Mesenchymal stem cell (in vitro differentiated cells and primary cell): ENCODE measurements around the gene GARIN1A.

Experiments used
- DNase-seq: peaks from one replicate; pipeline ENCODE4 v3.0.0-alpha.2; 2013
- H2AFZ ChIP-seq: one replicate; pipeline ENCODE4 v1.6.1; 2013; ENCODE audit warnings: low read depth, mild to moderate bottlenecking, control low read depth, inconsistent platforms, low read length, moderate library complexity
- H2AK5ac ChIP-seq: 2 replicates; pipeline ENCODE4 v1.6.1; 2013; ENCODE audit warnings: low read length, moderate library complexity, mild to moderate bottlenecking, inconsistent platforms; ENCODE audit not compliant: severe bottlenecking
- H2BK120ac ChIP-seq: one replicate; pipeline ENCODE4 v1.6.1; 2013; ENCODE audit warnings: low read depth, mild to moderate bottlenecking, inconsistent platforms, low read length, moderate library complexity
- H2BK12ac ChIP-seq, 2 experiments: one replicate each; pipeline ENCODE4 v1.6.1; 2013; ENCODE audit warnings: inconsistent platforms in 2 of 2, low read length in 2 of 2, mild to moderate bottlenecking in 2 of 2, moderate library complexity in 2 of 2, control low read depth in 1 of 2
- H2BK15ac ChIP-seq: one replicate; pipeline ENCODE4 v1.6.1; 2013; ENCODE audit warnings: mild to moderate bottlenecking, low read depth, inconsistent platforms; ENCODE audit not compliant: poor library complexity, severe bottlenecking
- H2BK5ac ChIP-seq: 2 replicates; pipeline ENCODE4 v1.6.1; 2013; ENCODE audit warnings: low read depth, mild to moderate bottlenecking, low read length, control low read depth, inconsistent platforms; ENCODE audit not compliant: poor library complexity, severe bottlenecking
- H3K14ac ChIP-seq, 2 experiments: one replicate each; pipeline ENCODE4 v1.6.1; 2013; ENCODE audit warnings: inconsistent platforms in 2 of 2, low read length in 2 of 2, control low read depth in 1 of 2, mild to moderate bottlenecking in 1 of 2, moderate library complexity in 1 of 2
- H3K18ac ChIP-seq, 2 experiments: one replicate each; pipeline ENCODE4 v1.6.1; 2013; ENCODE audit warnings: inconsistent platforms in 2 of 2, low read length in 2 of 2, control low read depth in 1 of 2, low read depth in 1 of 2, mild to moderate bottlenecking in 1 of 2
- H3K23ac ChIP-seq, 2 experiments: one replicate each; pipeline ENCODE4 v1.6.1; 2013; ENCODE audit warnings: inconsistent platforms in 2 of 2, low read length in 2 of 2, mild to moderate bottlenecking in 2 of 2, moderate library complexity in 2 of 2, control low read depth in 1 of 2
- H3K27ac ChIP-seq: 2 replicates; pipeline ENCODE4 v1.5.1; 2013; ENCODE audit warnings: mild to moderate bottlenecking, moderate library complexity, low read length, control low read depth, inconsistent platforms; ENCODE audit not compliant: poor library complexity, severe bottlenecking
- H3K27me3 ChIP-seq, 2 experiments: 2 replicates each; pipeline versions ENCODE4 v1.6.1 to v1.7.0; 2013; ENCODE audit warnings: low read length in 2 of 2, mild to moderate bottlenecking in 2 of 2, moderate library complexity in 2 of 2, control low read depth in 1 of 2, inconsistent platforms in 1 of 2; ENCODE audit not compliant: control insufficient read depth in 1 of 2, insufficient read depth in 1 of 2
- H3K36me3 ChIP-seq, 2 experiments: 2 replicates each; pipeline versions ENCODE4 v1.6.1 to v1.7.0; 2013; ENCODE audit warnings: low read length in 2 of 2, control low read depth in 1 of 2, inconsistent platforms in 1 of 2, low read depth in 1 of 2, mild to moderate bottlenecking in 1 of 2; ENCODE audit not compliant: insufficient read depth in 2 of 2, control insufficient read depth in 1 of 2
- H3K4ac ChIP-seq, 2 experiments: one replicate each; pipeline ENCODE4 v1.6.1; 2013; ENCODE audit warnings: inconsistent platforms in 2 of 2, low read length in 2 of 2, mild to moderate bottlenecking in 2 of 2, moderate library complexity in 2 of 2, control low read depth in 1 of 2, low read depth in 1 of 2
- H3K4me1 ChIP-seq: 2 replicates; pipeline ENCODE4 v1.6.1; 2013; ENCODE audit warnings: low read depth, low read length, control low read depth; ENCODE audit not compliant: control insufficient read depth, insufficient read depth
- H3K4me2 ChIP-seq: 2 replicates; pipeline ENCODE4 v1.6.1; 2013; ENCODE audit warnings: low read length, mild to moderate bottlenecking, inconsistent platforms; ENCODE audit not compliant: poor library complexity, severe bottlenecking
- H3K4me3 ChIP-seq, 2 experiments: 2 replicates each; pipeline versions ENCODE4 v1.5.1 to v1.7.0; 2013; ENCODE audit warnings: low read length in 2 of 2, mild to moderate bottlenecking in 2 of 2, control low read depth in 1 of 2, low read depth in 1 of 2; ENCODE audit not compliant: insufficient read depth in 1 of 2
- H3K79me1 ChIP-seq: replicated peaks from 2 replicates; pipeline ENCODE4 v1.6.1; 2013; ENCODE audit warnings: mild to moderate bottlenecking, control low read depth, low read length, inconsistent platforms; ENCODE audit not compliant: poor library complexity, severe bottlenecking
- H3K9ac ChIP-seq: 2 replicates; pipeline ENCODE4 v1.7.0; 2013; ENCODE audit warnings: mild to moderate bottlenecking, low read length, moderate library complexity
- H3K9me3 ChIP-seq: 2 replicates; pipeline ENCODE4 v1.7.0; 2013; ENCODE audit warnings: mild to moderate bottlenecking, low read length; ENCODE audit not compliant: control insufficient read depth
- H4K8ac ChIP-seq: one replicate; pipeline ENCODE4 v1.6.1; 2013; ENCODE audit warnings: inconsistent platforms, mild to moderate bottlenecking, low read length, moderate library complexity
- H4K91ac ChIP-seq: one replicate; pipeline ENCODE4 v1.6.1; 2013; ENCODE audit warnings: mild to moderate bottlenecking, low read length, inconsistent platforms
- WGBS: methylation state at CpG from one replicate; pipeline ENCODE4 v1.1.7; 2013; ENCODE audit warnings: mixed read lengths; 5-methylcytosine and 5-hydroxymethylcytosine counted together

The GARIN1A gene

GRCh38 chr7:128697302-128697905 lies 25.3 kb downstream of the GARIN1A start:
- 3% methylated on average over 29 of the region's 37 CpGs for WGBS
- H3K9ac ChIP-seq = peak overlapping the region; percentile 88

GRCh38 chr7:128699196-128699712 lies 27.2 kb downstream of the GARIN1A start:
- H3K4me1 ChIP-seq = peaks cover 6% of the 10 kb centered on the region
- H3K4me2 ChIP-seq = no peak overlapping the region
- H3K14ac ChIP-seq = no peak overlapping the region
- H2AFZ ChIP-seq = no peak overlapping the region
- H2BK12ac ChIP-seq = no peak overlapping the region
- no peak overlapping the region for H4K91ac ChIP-seq
- H4K8ac ChIP-seq = no peak overlapping the region
- no peak for DNase-seq
- no peak overlapping the region for H3K4me3 ChIP-seq
- H3K27ac ChIP-seq = no peak overlapping the region
- no peak overlapping the region for H3K18ac ChIP-seq
- H3K9me3 ChIP-seq = no peaks in the 10 kb centered on the region
- no peaks in the 10 kb centered on the region for H3K36me3 ChIP-seq
- H3K23ac ChIP-seq = no peak overlapping the region
- H2AK5ac ChIP-seq = no peak overlapping the region
- no peak overlapping the region for H2BK5ac ChIP-seq
- 65% methylated on average over 1 of the region's 3 CpGs for WGBS
- no peaks in the 10 kb centered on the region for H3K79me1 ChIP-seq
- peaks cover 0 to 37% of the 10 kb centered on the region in 2 experiments for H3K27me3 ChIP-seq
- no peak overlapping the region for H3K4ac ChIP-seq
- H2BK15ac ChIP-seq = no peak overlapping the region
- H3K9ac ChIP-seq = no peak overlapping the region
- H2BK120ac ChIP-seq = no peak overlapping the region

More at GRCh38 chr7:128697302-128697905, 25.3 kb downstream of the GARIN1A start:
- H3K79me1 ChIP-seq = no peaks in the 10 kb centered on the region
- no peak overlapping the region for H4K91ac ChIP-seq
- H3K4me1 ChIP-seq = peaks cover 6% of the 10 kb centered on the region
- H3K4me3 ChIP-seq = peak overlapping the region; percentile 48 to 80
- peak overlapping the region; percentile 35 for H4K8ac ChIP-seq
- H2BK5ac ChIP-seq = no peak overlapping the region
- H3K27ac ChIP-seq = no peak overlapping the region
- H3K27me3 ChIP-seq = peaks cover 0 to 37% of the 10 kb centered on the region in 2 experiments
- peak overlapping the region in 1 of 2 experiments; percentile 81 for H3K4ac ChIP-seq
- peak overlapping the region; percentile 15 for H2BK120ac ChIP-seq
- H2BK15ac ChIP-seq = no peak overlapping the region
- H3K4me2 ChIP-seq = peak overlapping the region; percentile 87
- H2AFZ ChIP-seq = peak overlapping the region; percentile 33
- H3K18ac ChIP-seq = no peak overlapping the region
- DNase-seq = peak; percentile 73
- peak overlapping the region in 1 of 2 experiments; percentile 92 for H3K23ac ChIP-seq
- peaks cover 0 to 3% of the 10 kb centered on the region in 2 experiments for H3K36me3 ChIP-seq
- no peak overlapping the region for H2BK12ac ChIP-seq
- H3K9me3 ChIP-seq = no peaks in the 10 kb centered on the region
- H3K14ac ChIP-seq = no peak overlapping the region
- H2AK5ac ChIP-seq = no peak overlapping the region

- no peak for DNase-seq
- Histone ChIP-seq H3K18ac (no peak overlapping the region), H2BK5ac (no peak overlapping the region), H2AFZ (no peak overlapping the region), H3K79me1 (no peaks in the 10 kb centered on the region), H2BK12ac (no peak overlapping the region), H3K9me3 (no peaks in the 10 kb centered on the region), H4K8ac (no peak overlapping the region), H2BK120ac (no peak overlapping the region), H2BK15ac (no peak overlapping the region), H2AK5ac (no peak overlapping the region), H3K14ac (no peak overlapping the region), H3K23ac (no peak overlapping the region), H3K27ac (no peak overlapping the region), H3K4me1 (peaks cover 6% of the 10 kb centered on the region), H3K4me3 (no peak overlapping the region), H3K9ac (no peak overlapping the region), H3K36me3 (no peaks in the 10 kb centered on the region), H4K91ac (no peak overlapping the region), H3K4ac (no peak overlapping the region), H3K4me2 (no peak overlapping the region), H3K27me3 (peaks cover 0 to 37% of the 10 kb centered on the region in 2 experiments)
- no CpG with 5 or more reads among the region's 1 CpG for WGBS
These were observed 27.8 kb downstream of the GARIN1A start for GRCh38 chr7:128699895-128700294.

GRCh38 chr7:128701062-128701785 lies 29.1 kb downstream of the GARIN1A start:
- Histone ChIP-seq H3K9ac (no peak overlapping the region), H3K4ac (no peak overlapping the region)
- DNase-seq = no peak

More at GRCh38 chr7:128701062-128701785, 29.1 kb downstream of the GARIN1A start:
- H3K18ac ChIP-seq = no peak overlapping the region
- no peaks in the 10 kb centered on the region for H3K36me3 ChIP-seq
- no peaks in the 10 kb centered on the region for H3K9me3 ChIP-seq
- no peak overlapping the region for H2AFZ ChIP-seq
- H3K27ac ChIP-seq = no peak overlapping the region
- H2BK5ac ChIP-seq = no peak overlapping the region
- H2BK15ac ChIP-seq = no peak overlapping the region
- no peak overlapping the region for H2AK5ac ChIP-seq
- H3K4me2 ChIP-seq = no peak overlapping the region
- no peak overlapping the region for H4K91ac ChIP-seq
- no peak overlapping the region for H2BK120ac ChIP-seq
- H3K14ac ChIP-seq = no peak overlapping the region
- H3K4me1 ChIP-seq = peaks cover 6% of the 10 kb centered on the region
- H3K4me3 ChIP-seq = no peak overlapping the region
- WGBS = 65% methylated on average over 4 of the region's 6 CpGs
- H3K79me1 ChIP-seq = no peaks in the 10 kb centered on the region
- no peak overlapping the region for H2BK12ac ChIP-seq
- peaks cover 0 to 31% of the 10 kb centered on the region in 2 experiments for H3K27me3 ChIP-seq
- H4K8ac ChIP-seq = no peak overlapping the region
- no peak overlapping the region for H3K23ac ChIP-seq
